RWPE2 (cell line): ENCODE data around the gene MPZ.

ENCODE experiments used
- ATAC-seq: fragments of 200-7000 bp; cut with Tn5 transposase; 3 replicates; pipeline ENCODE4 v1.9.1; 2021; ENCODE audit warnings: low read depth
- DNase-seq: peaks from one replicate; pipeline ENCODE4 v3.0.0-alpha.2; 2020; ENCODE audit warnings: low spot score
- H3K27ac ChIP-seq: fragments of 450-650 bp; 2 replicates; pipeline ENCODE4 v1.5.1; 2017; ENCODE audit warnings: mild to moderate bottlenecking; ENCODE audit not compliant: poor library complexity, severe bottlenecking
- H3K27me3 ChIP-seq: fragments of 250-450 bp; sonication (Bioruptor Pico); 2 replicates; pipeline ENCODE4 v1.5.1; 2021; ENCODE audit warnings: mild to moderate bottlenecking, moderate library complexity; ENCODE audit not compliant: insufficient read depth, poor library complexity, severe bottlenecking
- H3K36me3 ChIP-seq: fragments of 250-450 bp; sonication (Bioruptor Pico); 2 replicates; pipeline ENCODE4 v1.5.1; 2020; ENCODE audit warnings: low read depth, mild to moderate bottlenecking, moderate library complexity
- H3K4me1 ChIP-seq: fragments of 250-450 bp; sonication (Bioruptor Pico); 2 replicates; pipeline ENCODE4 v1.5.1; 2021; ENCODE audit warnings: mild to moderate bottlenecking, moderate library complexity; ENCODE audit not compliant: insufficient read depth, poor library complexity, severe bottlenecking
- H3K4me3 ChIP-seq: fragments of 250-450 bp; sonication (Bioruptor Pico); 2 replicates; pipeline ENCODE4 v1.5.1; 2021; ENCODE audit warnings: mild to moderate bottlenecking, moderate library complexity; ENCODE audit not compliant: severe bottlenecking
- H3K9me3 ChIP-seq: fragments of 250-450 bp; sonication (Bioruptor Pico); 2 replicates; pipeline ENCODE4 v1.5.1; 2021; ENCODE audit warnings: mild to moderate bottlenecking, moderate library complexity; ENCODE audit not compliant: severe bottlenecking
- TF ChIP-seq, protein P1 (sequence below): fragments of 450-650 bp; IDR thresholded peaks from one replicate; pipeline ENCODE4 v1.5.1; 2017; ENCODE audit warnings: mild to moderate bottlenecking, moderate library complexity; ENCODE audit not compliant: poor library complexity, severe bottlenecking

MPZ gene

DNA sequence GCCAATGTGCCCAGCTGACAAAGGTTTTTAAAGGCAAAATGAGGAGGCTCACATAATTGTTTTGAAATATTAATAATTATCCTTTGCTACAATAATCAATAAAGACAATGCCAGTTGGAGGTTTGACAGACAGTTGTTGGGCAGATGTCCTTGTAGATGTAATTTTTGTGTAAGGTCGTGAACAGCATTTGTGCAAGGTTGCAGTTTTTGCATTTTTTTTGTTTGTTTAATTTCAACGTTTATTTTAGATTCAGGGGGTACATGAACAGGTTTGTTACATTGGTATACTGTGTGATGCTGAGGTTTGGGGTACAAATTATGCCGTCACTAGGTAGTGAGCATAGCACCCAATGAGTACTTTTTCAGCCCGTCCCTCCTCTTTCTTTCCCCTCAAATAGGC, 9.3 kb downstream of the MPZ start:
- peaks cover 4% of the 10 kb centered on the region for H3K4me1 ChIP-seq
- H3K9me3 ChIP-seq, result no peaks in the 10 kb centered on the region
- no peaks in the 10 kb centered on the region for H3K27me3 ChIP-seq
- TF ChIP-seq, protein P1, sequence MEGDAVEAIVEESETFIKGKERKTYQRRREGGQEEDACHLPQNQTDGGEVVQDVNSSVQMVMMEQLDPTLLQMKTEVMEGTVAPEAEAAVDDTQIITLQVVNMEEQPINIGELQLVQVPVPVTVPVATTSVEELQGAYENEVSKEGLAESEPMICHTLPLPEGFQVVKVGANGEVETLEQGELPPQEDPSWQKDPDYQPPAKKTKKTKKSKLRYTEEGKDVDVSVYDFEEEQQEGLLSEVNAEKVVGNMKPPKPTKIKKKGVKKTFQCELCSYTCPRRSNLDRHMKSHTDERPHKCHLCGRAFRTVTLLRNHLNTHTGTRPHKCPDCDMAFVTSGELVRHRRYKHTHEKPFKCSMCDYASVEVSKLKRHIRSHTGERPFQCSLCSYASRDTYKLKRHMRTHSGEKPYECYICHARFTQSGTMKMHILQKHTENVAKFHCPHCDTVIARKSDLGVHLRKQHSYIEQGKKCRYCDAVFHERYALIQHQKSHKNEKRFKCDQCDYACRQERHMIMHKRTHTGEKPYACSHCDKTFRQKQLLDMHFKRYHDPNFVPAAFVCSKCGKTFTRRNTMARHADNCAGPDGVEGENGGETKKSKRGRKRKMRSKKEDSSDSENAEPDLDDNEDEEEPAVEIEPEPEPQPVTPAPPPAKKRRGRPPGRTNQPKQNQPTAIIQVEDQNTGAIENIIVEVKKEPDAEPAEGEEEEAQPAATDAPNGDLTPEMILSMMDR, result no peak
- H3K4me3 ChIP-seq, result no peak overlapping the region
- ATAC-seq, result no peak
- DNase-seq, result no peak
- no peak overlapping the region for H3K27ac ChIP-seq
- peaks cover 5% of the 10 kb centered on the region for H3K36me3 ChIP-seq

DNA sequence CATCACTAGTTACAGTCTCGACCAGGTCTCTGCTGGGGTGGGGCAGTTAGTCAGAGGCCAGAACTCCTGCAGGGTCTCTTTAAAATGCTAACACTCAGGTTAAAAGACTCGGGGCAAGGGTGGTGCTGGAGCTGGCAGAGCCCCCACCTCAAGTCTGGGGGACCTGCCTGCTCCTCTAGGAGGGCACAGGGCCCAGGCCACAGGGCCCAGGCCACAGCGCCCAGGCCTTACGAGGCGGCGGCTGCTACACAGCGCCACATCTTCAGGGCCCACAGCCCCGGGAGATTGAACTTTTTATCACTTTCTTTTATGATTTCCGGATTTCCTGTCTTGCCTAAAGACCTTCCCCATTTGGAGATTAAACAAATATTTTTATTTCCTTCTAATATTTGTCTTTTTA, 10.4 kb downstream of the MPZ start:
- TF ChIP-seq, protein P1, result no peak
- H3K27ac ChIP-seq, result no peak overlapping the region
- H3K9me3 ChIP-seq, result no peaks in the 10 kb centered on the region
- H3K27me3 ChIP-seq, result no peaks in the 10 kb centered on the region
- no peak for ATAC-seq
- H3K4me3 ChIP-seq, result no peak overlapping the region
- no peaks in the 10 kb centered on the region for H3K4me1 ChIP-seq
- peaks cover 5% of the 10 kb centered on the region for H3K36me3 ChIP-seq
- DNase-seq, result no peak

DNA sequence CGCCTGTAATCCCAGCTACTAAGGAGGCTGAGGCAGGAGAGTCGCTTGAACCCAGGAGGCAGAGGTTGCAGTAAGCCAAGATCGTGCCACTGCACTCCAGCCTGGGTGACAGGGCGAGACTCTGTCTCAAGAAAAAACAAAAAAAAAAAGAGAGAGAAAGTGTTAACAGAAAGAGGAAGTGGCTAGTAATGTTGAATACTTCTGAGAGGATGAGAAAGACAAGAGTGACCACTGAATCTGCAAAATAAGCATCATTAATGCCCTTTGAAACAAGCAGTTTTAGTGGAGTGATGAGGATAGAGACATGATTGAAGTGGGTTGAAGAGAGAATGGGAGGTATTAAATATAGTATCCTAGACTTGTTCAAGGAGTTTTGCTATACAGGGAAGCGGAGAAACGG, 11.7 kb downstream of the MPZ start:
- Histone ChIP-seq H3K36me3 (no peaks in the 10 kb centered on the region; the same call in 1 of the 2 replicates), H3K27me3 (no peaks in the 10 kb centered on the region), H3K4me1 (no peaks in the 10 kb centered on the region), H3K27ac (no peak overlapping the region), H3K4me3 (no peak overlapping the region), H3K9me3 (no peaks in the 10 kb centered on the region)
- ATAC-seq, result no peak
- DNase-seq, result no peak
- TF ChIP-seq, protein P1, result no peak

DNA sequence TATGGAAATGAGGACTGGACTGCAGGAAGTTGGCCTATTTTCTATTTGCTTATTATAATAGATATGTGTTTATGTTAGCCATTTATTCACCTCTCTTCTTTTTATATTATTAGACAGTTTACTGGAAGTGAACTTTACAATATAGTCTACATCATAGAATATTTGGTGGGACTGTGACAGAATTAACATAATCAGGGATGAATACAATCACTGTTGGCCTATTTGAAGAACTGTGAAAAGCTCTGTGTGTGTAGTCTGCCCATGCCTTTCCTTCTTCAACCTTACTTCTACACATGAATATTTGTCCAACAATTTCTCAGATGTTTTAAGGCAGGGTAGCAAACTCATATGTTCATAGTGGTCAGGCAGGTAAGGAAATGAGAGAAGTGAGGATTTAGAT, 12.4 kb downstream of the MPZ start:
- Histone ChIP-seq H3K4me1 (no peaks in the 10 kb centered on the region), H3K9me3 (no peaks in the 10 kb centered on the region), H3K27me3 (no peaks in the 10 kb centered on the region), H3K27ac (no peak overlapping the region), H3K4me3 (no peak overlapping the region), H3K36me3 (no peaks in the 10 kb centered on the region)
- TF ChIP-seq, protein P1, result no peak
- ATAC-seq, result no peak
- no peak for DNase-seq

DNA sequence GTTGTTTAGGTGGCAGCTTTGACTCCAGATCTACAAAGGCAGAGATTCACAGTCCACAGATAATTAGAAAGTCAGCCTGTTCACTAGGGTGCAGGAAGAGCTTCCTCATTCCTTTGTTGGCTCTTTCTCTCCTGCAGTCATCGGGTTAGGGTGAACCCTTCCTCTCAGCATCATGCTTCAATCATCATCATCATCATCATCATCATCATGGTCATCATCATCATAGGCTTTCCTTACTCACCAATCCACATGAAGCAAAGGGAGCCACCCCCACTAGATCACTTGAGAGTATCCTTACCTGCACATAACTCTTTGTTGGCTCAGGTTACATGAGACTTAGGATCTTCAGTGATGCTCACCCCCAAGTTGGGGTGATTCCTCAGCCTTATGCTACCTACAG, 19.0 kb downstream of the MPZ start:
- DNase-seq (no peak), ATAC-seq (no peak)
- no peak overlapping the region for H3K27ac ChIP-seq
- H3K4me1 ChIP-seq, result no peaks in the 10 kb centered on the region
- no peaks in the 10 kb centered on the region for H3K9me3 ChIP-seq
- H3K27me3 ChIP-seq, result no peaks in the 10 kb centered on the region
- H3K4me3 ChIP-seq, result no peak overlapping the region
- TF ChIP-seq, protein P1, result no peak
- H3K36me3 ChIP-seq, result no peaks in the 10 kb centered on the region
